ENCODE results near the gene PCK1. TPM values are rescaled to one million over a fixed set of nuclear protein-coding genes. Genes with fewer than 3 reads are reported as not detected.

Gene PCK1
- total and polyA plus RNA-seq, 2 of the 13 experiments (the other 11 are each of a cell fraction or from before 2014, with no cell fraction given), result 6.5 to 12.6 TPM

GRCh38 chr20:57588596-57588995, 27.7 kb downstream of the PCK1 start:
- ATAC-seq, result no peak
- Histone ChIP-seq H3K4me1 (ENCODE audit: insufficient read depth, low read length) (peaks cover 100% of the 10 kb centered on the region), H2AFZ (ENCODE audit: low read length) (no peak overlapping the region), H3K27ac (ENCODE audit: extremely low read length, insufficient read depth, low read length) (no peak overlapping the region), H3K79me2 (ENCODE audit: insufficient read depth, low read length) (no peaks in the 10 kb centered on the region), H3K4me2 (ENCODE audit: low read depth, low read length) (no peak overlapping the region), H4K20me1 (ENCODE audit: insufficient read depth, low read length) (no peaks in the 10 kb centered on the region), H3K9me3 (ENCODE audit: low read length) (peaks cover 8% of the 10 kb centered on the region), H3K4me3 (replicated peaks in 1 of 3; ENCODE audit: insufficient read depth in 1 of 3, low read depth in 2 of 3, low read length in 3 of 3) (no peak overlapping the region), H3K9ac (ENCODE audit: insufficient read depth, low read depth, low read length) (no peak overlapping the region), H3K27me3 (ENCODE audit: control insufficient read depth in 1 of 2, insufficient read depth in 2 of 2, low read length in 2 of 2) (no peaks in the 10 kb centered on the region), H3K36me3 (replicated peaks in 1 of 2; ENCODE audit: control insufficient read depth in 1 of 2, insufficient read depth in 2 of 2, low read length in 2 of 2) (no peaks in the 10 kb centered on the region)
- intact Hi-C loops (cut with micrococcal nuclease; ENCODE audit: unreplicated experiment) (no loop called here), in situ Hi-C loops (cut with HindIII; ENCODE audit: extremely low pct_ligation_motif_present, low pct_unique_long_range_greater_than_20kb) (loop anchor here (10.0 kb wide), 1 partner anchor 204 kb away; no protein-coding TSS in a partner anchor)
- WGBS (ENCODE audit: low lambda C conversion rate), result 79% methylated on average over 5 of the region's 5 CpGs
- CTCF ChIA-PET (ENCODE audit: low intra/inter-chr PET ratio, low total read pairs), result interaction anchor here (10.0 kb wide), 1 partner anchor 61 kb away, joined by 140 read pairs; the partner anchor contains the start of gene CTCFL
- BruUV-seq (replicated peaks), result no TSS peak
- DNase-seq (ENCODE audit: low spot score), result no peak
- POLR2A ChIA-PET, result interaction anchor here (1.9 to 2.8 kb wide), 3 partner anchors 11 to 33 kb away, joined by 8 to 57 read pairs (median 21); partner anchors contain the start of gene PCK1
- no peak for FAIRE-seq
- TF ChIP-seq JDP2 (CRISPR knock-in tag; IDR thresholded peaks at IDR 0.05; ENCODE audit: borderline replicate concordance) (no peak), ZNF329 (CRISPR knock-in tag; IDR thresholded peaks at IDR 0.05; ENCODE audit: low read depth) (0 out of 2 replicates have a peak, but pooled peaks have one; percentile 58), DBP (CRISPR knock-in tag; IDR thresholded peaks at IDR 0.05; ENCODE audit: not compliant biosample characterization) (no peak), ARID2 (CRISPR knock-in tag; IDR thresholded peaks at IDR 0.05; ENCODE audit: borderline replicate concordance) (no peak), CREB1 (IDR thresholded peaks at IDR 0.05) (no peak), CREB1 (CRISPR knock-in tag; IDR thresholded peaks at IDR 0.05) (no peak), DR1 (CRISPR knock-in tag; IDR thresholded peaks at IDR 0.05) (no peak), ZNF883 (CRISPR knock-in tag; IDR thresholded peaks at IDR 0.05; ENCODE audit: not compliant biosample characterization) (peak; percentile 2), HOXA3 (CRISPR knock-in tag; IDR thresholded peaks at IDR 0.05) (no peak), MXD4 (CRISPR knock-in tag; IDR thresholded peaks at IDR 0.05) (no peak), SP140L (CRISPR knock-in tag; IDR thresholded peaks at IDR 0.05; ENCODE audit: borderline replicate concordance) (no peak), ZMYM3 (CRISPR knock-in tag; IDR thresholded peaks at IDR 0.05) (no peak), ZEB1 (IDR thresholded peaks at IDR 0.05; ENCODE audit: insufficient replicate concordance, low read depth) (no peak), ZNF672 (CRISPR knock-in tag; IDR thresholded peaks at IDR 0.05) (no peak), ZNF263 (CRISPR knock-in tag; IDR thresholded peaks at IDR 0.05) (no peak), ZNF407 (CRISPR knock-in tag; IDR thresholded peaks at IDR 0.05; ENCODE audit: not compliant biosample characterization) (no peak), IRX3 (CRISPR knock-in tag; IDR thresholded peaks at IDR 0.05; ENCODE audit: borderline replicate concordance, low read depth) (no peak), GLI4 (CRISPR knock-in tag; IDR thresholded peaks at IDR 0.05; ENCODE audit: borderline replicate concordance) (no peak)
